Keratinocyte (primary cell): ENCODE results near the gene RIMS1. TPM values are rescaled to one million over a fixed set of nuclear protein-coding genes. Genes with fewer than 3 reads are reported as not detected.

Experiments used
- DNase-seq: peaks from one replicate; pipeline ENCODE4 v3.0.0-alpha.2; 2011; ENCODE audit warnings: low read depth, missing footprints, low spot score
- FAIRE-seq: peaks from 2 replicates; lab custom pipeline; 2011; peaks lifted over from hg19 to GRCh38; lab: Jason Lieb, UNC
- H2AFZ ChIP-seq: 2 replicates; pipeline ENCODE4 v1.6.0; 2012; ENCODE audit warnings: low read length, control low read depth, inconsistent platforms; ENCODE audit not compliant: control insufficient read depth
- H3K27ac ChIP-seq: 2 replicates; pipeline ENCODE4 v1.5.1; 2011; ENCODE audit warnings: low read length; ENCODE audit not compliant: control insufficient read depth, insufficient read depth
- H3K27me3 ChIP-seq: 3 replicates; pipeline ENCODE4 v1.6.0; 2011; ENCODE audit warnings: low read length; ENCODE audit not compliant: control insufficient read depth, insufficient read depth; ENCODE audit errors: extremely low read depth
- H3K36me3 ChIP-seq, 2 experiments: 2 replicates in 1 of 2; 3 replicates in 1 of 2; pipeline ENCODE4 v1.5.1; 2011; ENCODE audit warnings: low read length in 2 of 2, mild to moderate bottlenecking in 1 of 2; ENCODE audit not compliant: control insufficient read depth in 2 of 2, insufficient read depth in 2 of 2; ENCODE audit errors: extremely low read depth in 1 of 2
- H3K4me1 ChIP-seq: 3 replicates; pipeline ENCODE4 v1.5.1; 2011; ENCODE audit warnings: low read length; ENCODE audit not compliant: control insufficient read depth, insufficient read depth; ENCODE audit errors: extremely low read depth
- H3K4me2 ChIP-seq: 3 replicates; pipeline ENCODE4 v1.6.0; 2011; ENCODE audit warnings: low read depth, low read length; ENCODE audit not compliant: control insufficient read depth, insufficient read depth; ENCODE audit errors: extremely low read depth
- H3K4me3 ChIP-seq, 3 experiments: fragments of 200-600 bp in 1 of 3; sonication (generic) in 1 of 3; 2 replicates in 2 of 3; 3 replicates in 1 of 3; pipeline ENCODE4 v1.5.1; 2011 to 2016; ENCODE audit warnings: low read length in 3 of 3, mild to moderate bottlenecking in 3 of 3, control low read depth in 2 of 3, inconsistent platforms in 1 of 3, low read depth in 1 of 3, mixed read lengths in 1 of 3, mixed run types in 1 of 3, moderate library complexity in 1 of 3; ENCODE audit not compliant: control insufficient read depth in 2 of 3, insufficient read depth in 2 of 3; ENCODE audit errors: extremely low read depth in 1 of 3
- H3K79me2 ChIP-seq: 2 replicates; pipeline ENCODE4 v1.6.0; 2012; ENCODE audit warnings: low read length; ENCODE audit not compliant: control insufficient read depth, insufficient read depth
- H3K9ac ChIP-seq: 3 replicates; pipeline ENCODE4 v1.6.0; 2011; ENCODE audit warnings: low read length; ENCODE audit not compliant: control insufficient read depth, insufficient read depth; ENCODE audit errors: extremely low read depth
- H3K9me1 ChIP-seq: 3 replicates; pipeline ENCODE4 v1.6.0; 2011; ENCODE audit warnings: low read length; ENCODE audit not compliant: control insufficient read depth, insufficient read depth; ENCODE audit errors: extremely low read depth
- H3K9me3 ChIP-seq: 2 replicates; pipeline ENCODE4 v1.5.1; 2012; ENCODE audit warnings: low read depth, low read length; ENCODE audit not compliant: control insufficient read depth
- H4K20me1 ChIP-seq: 3 replicates; pipeline ENCODE4 v1.6.0; 2011; ENCODE audit warnings: low read length; ENCODE audit not compliant: control insufficient read depth, insufficient read depth; ENCODE audit errors: extremely low read depth
- CTCF ChIP-seq, 3 experiments: IDR thresholded peaks in 1 of 3; conservative IDR thresholded peaks in 1 of 3; optimal IDR thresholded peaks in 1 of 3; 2 replicates in 2 of 3; 3 replicates in 1 of 3; pipeline versions ENCODE3 to v1.5.1; 2011; ENCODE audit warnings: low read length in 3 of 3, mild to moderate bottlenecking in 3 of 3, moderate library complexity in 2 of 3, control low read depth in 1 of 3, inconsistent platforms in 1 of 3; ENCODE audit not compliant: insufficient read depth in 2 of 3; ENCODE audit errors: extremely low read depth in 1 of 3
- EZH2 ChIP-seq: IDR thresholded peaks from one replicate; pipeline ENCODE4 v1.6.1; 2012; ENCODE audit warnings: inconsistent platforms, mild to moderate bottlenecking, low read length, moderate library complexity
- dilution Hi-C: fragments of 300-500 bp; cut with MboI; formaldehyde crosslinking; loops from one replicate; pipeline ENCODE4 v1.7.0; 2020; ENCODE audit warnings: low sequenced_read_pairs; ENCODE audit not compliant: extremely low pct_ligation_motif_present
- polyA plus RNA-seq, 5 experiments: library from polyadenylated mRNA; depleted of rRNA in 3 of 5; stranded (reverse) in 3 of 5; stranded (forward) in 1 of 5; unstranded in 1 of 5; fragments of >200 nt; gene quantifications; 1 replicate in 1 of 5; 2 replicates in 3 of 5; 3 replicates in 1 of 5; pipeline versions ENCODE4 v1.2.1 to v1.2.3, GENCODE V29; 2011 to 2012; ENCODE audit warnings: missing spikeins in 2 of 5, low read depth in 1 of 5, low replicate concordance in 1 of 5

Gene RIMS1
- polyA plus RNA-seq, 1 donor (not counting 4 experiments of a cell fraction or from before 2014, with no cell fraction given) = not detected

- H3K27ac ChIP-seq = no peak overlapping the region
- FAIRE-seq = no peak
- H3K27me3 ChIP-seq = no peaks in the 10 kb centered on the region
- H3K79me2 ChIP-seq = no peaks in the 10 kb centered on the region
- no peaks in the 10 kb centered on the region for H3K9me3 ChIP-seq
- no peaks in the 10 kb centered on the region for H3K4me1 ChIP-seq
- H3K9me1 ChIP-seq = no peaks in the 10 kb centered on the region
- H3K9ac ChIP-seq = no peak overlapping the region
- DNase-seq = peak; percentile 7
- H2AFZ ChIP-seq = no peak overlapping the region
- H3K36me3 ChIP-seq = no peaks in the 10 kb centered on the region
- no peak overlapping the region for H3K4me3 ChIP-seq
- no peak for TF ChIP-seq EZH2
- no peak for TF ChIP-seq CTCF (optimal IDR thresholded peaks at IDR 0.05 in 1 of 3, IDR thresholded peaks at IDR 0.05 in 1 of 3, conservative IDR thresholded peaks at IDR 0.05 in 1 of 3; ENCODE audit: extremely low read depth in 1 of 3, insufficient read depth in 2 of 3, low read length in 3 of 3)
- H3K4me2 ChIP-seq = no peak overlapping the region
- dilution Hi-C loops = no loop called here
- no peaks in the 10 kb centered on the region for H4K20me1 ChIP-seq
Measured at GRCh38 chr6:72032086-72032485, 145.7 kb downstream of the RIMS1 start.

GRCh38 chr6:72035486-72035885 is 149.1 kb downstream of the RIMS1 start:
- TF ChIP-seq EZH2 (no peak), CTCF (optimal IDR thresholded peaks at IDR 0.05 in 1 of 3, IDR thresholded peaks at IDR 0.05 in 1 of 3, conservative IDR thresholded peaks at IDR 0.05 in 1 of 3; ENCODE audit: extremely low read depth in 1 of 3, insufficient read depth in 2 of 3, low read length in 3 of 3) (no peak)
- no peak overlapping the region for H2AFZ ChIP-seq
- no peaks in the 10 kb centered on the region for H3K4me1 ChIP-seq
- H4K20me1 ChIP-seq = no peaks in the 10 kb centered on the region
- DNase-seq (no peak), FAIRE-seq (no peak)
- H3K9me1 ChIP-seq = no peaks in the 10 kb centered on the region
- no peaks in the 10 kb centered on the region for H3K79me2 ChIP-seq
- H3K4me2 ChIP-seq = no peak overlapping the region
- H3K9me3 ChIP-seq = no peaks in the 10 kb centered on the region
- no peak overlapping the region for H3K27ac ChIP-seq
- no peak overlapping the region for H3K4me3 ChIP-seq
- no peak overlapping the region for H3K9ac ChIP-seq
- H3K36me3 ChIP-seq = no peaks in the 10 kb centered on the region
- dilution Hi-C loops = no loop called here
- no peaks in the 10 kb centered on the region for H3K27me3 ChIP-seq
